Measurements from ENCODE around the gene NGRN. TPM values are rescaled to one million over a fixed set of nuclear protein-coding genes. Genes with fewer than 3 reads are reported as not detected.

The NGRN gene
- total RNA-seq, 1 experiment from 2014 or later = 57.4 TPM

- Histone ChIP-seq H3K9me3 (ENCODE audit: insufficient read depth, low read depth) (no peaks in the 10 kb centered on the region), H2AFZ (no peak overlapping the region), H3K9me2 (ENCODE audit: insufficient read depth) (no peaks in the 10 kb centered on the region), H3K79me2 (ENCODE audit: low read depth) (peaks cover 10% of the 10 kb centered on the region; the same call in 1 of the 2 replicates), H3K27me3 (ENCODE audit: insufficient read depth, low read depth) (no peaks in the 10 kb centered on the region), H3K4me1 (replicated peaks; ENCODE audit: insufficient read depth) (no peaks in the 10 kb centered on the region), H3K4me2 (no peak overlapping the region), H4K20me1 (ENCODE audit: insufficient read depth) (no peaks in the 10 kb centered on the region; the same call in 1 of the 2 replicates), H3F3A (ENCODE audit: insufficient read depth, low read depth) (peaks cover 61% of the 10 kb centered on the region), H3K36me3 (ENCODE audit: low read depth) (peaks cover 34% of the 10 kb centered on the region), H3K4me3 (no peak overlapping the region), H3K27ac (no peak overlapping the region)
- CTCF ChIA-PET = no interaction called here
- DNase-seq = no peak
- intact Hi-C loops (cut with micrococcal nuclease; ENCODE audit: unreplicated experiment) = no loop called here
- POLR2A ChIA-PET (ENCODE audit: unreplicated experiment) = no interaction called here
- BruUV-seq (replicated peaks) = no TSS peak
- no peak for TF ChIP-seq CTCF (conservative IDR thresholded peaks at IDR 0.05)
- TF ChIP-seq EZH2 (IDR thresholded peaks at IDR 0.05; ENCODE audit: low read depth) = no peak
Measured at GRCh38 chr15:90223441-90224165, 41.9 kb upstream of the NGRN start.

GRCh38 chr15:90225047-90225446 lies 40.4 kb upstream of the NGRN start:
- no peaks in the 10 kb centered on the region for H3K9me3 ChIP-seq (ENCODE audit: insufficient read depth, low read depth)
- peaks cover 23% of the 10 kb centered on the region for H3K36me3 ChIP-seq (ENCODE audit: low read depth)
- H3K4me3 ChIP-seq = no peak overlapping the region
- no peak overlapping the region for H2AFZ ChIP-seq
- H3K27me3 ChIP-seq (ENCODE audit: insufficient read depth, low read depth) = no peaks in the 10 kb centered on the region
- ChIA-PET POLR2A (ENCODE audit: unreplicated experiment) (no interaction called here), CTCF (no interaction called here)
- no peaks in the 10 kb centered on the region for H3K9me2 ChIP-seq (ENCODE audit: insufficient read depth)
- intact Hi-C loops (cut with micrococcal nuclease; ENCODE audit: unreplicated experiment) = no loop called here
- TF ChIP-seq CTCF (conservative IDR thresholded peaks at IDR 0.05) (no peak), EZH2 (IDR thresholded peaks at IDR 0.05; ENCODE audit: low read depth) (no peak)
- H3F3A ChIP-seq (ENCODE audit: insufficient read depth, low read depth) = peaks cover 64% of the 10 kb centered on the region
- H3K79me2 ChIP-seq (ENCODE audit: low read depth) = no peaks in the 10 kb centered on the region
- no TSS peak for BruUV-seq (replicated peaks)
- peaks cover 9% of the 10 kb centered on the region for H3K4me1 ChIP-seq (replicated peaks; ENCODE audit: insufficient read depth)
- no peak overlapping the region for H3K4me2 ChIP-seq
- peaks cover 14% of the 10 kb centered on the region; the same call in 1 of the 2 replicates for H4K20me1 ChIP-seq (ENCODE audit: insufficient read depth)
- DNase-seq = no peak
- H3K27ac ChIP-seq = no peak overlapping the region

GRCh38 chr15:90225504-90226234 lies 39.8 kb upstream of the NGRN start:
- peaks cover 15% of the 10 kb centered on the region for H3K4me1 ChIP-seq (replicated peaks; ENCODE audit: insufficient read depth)
- ChIA-PET POLR2A (ENCODE audit: unreplicated experiment) (no interaction called here), CTCF (no interaction called here)
- H2AFZ ChIP-seq = no peak overlapping the region
- H3K4me3 ChIP-seq = no peak overlapping the region
- no peaks in the 10 kb centered on the region for H3K9me3 ChIP-seq (ENCODE audit: insufficient read depth, low read depth)
- no TSS peak for BruUV-seq (replicated peaks)
- no peak overlapping the region for H3K27ac ChIP-seq
- no peak overlapping the region for H3K4me2 ChIP-seq
- TF ChIP-seq CTCF (conservative IDR thresholded peaks at IDR 0.05) = no peak
- no peak for TF ChIP-seq EZH2 (IDR thresholded peaks at IDR 0.05; ENCODE audit: low read depth)
- H4K20me1 ChIP-seq (ENCODE audit: insufficient read depth) = peaks cover 14% of the 10 kb centered on the region; the same call in 1 of the 2 replicates
- intact Hi-C loops (cut with micrococcal nuclease; ENCODE audit: unreplicated experiment) = no loop called here
- H3K79me2 ChIP-seq (ENCODE audit: low read depth) = peaks cover 5% of the 10 kb centered on the region; the same call in 1 of the 2 replicates
- peaks cover 28% of the 10 kb centered on the region for H3K36me3 ChIP-seq (ENCODE audit: low read depth)
- no peak for DNase-seq
- H3F3A ChIP-seq (ENCODE audit: insufficient read depth, low read depth) = peaks cover 71% of the 10 kb centered on the region
- no peaks in the 10 kb centered on the region for H3K9me2 ChIP-seq (ENCODE audit: insufficient read depth)
- H3K27me3 ChIP-seq (ENCODE audit: insufficient read depth, low read depth) = no peaks in the 10 kb centered on the region
